ENCODE data around the gene DNAH5.

The DNAH5 gene

GRCh38 chr5:13843175-13843846 is 101.2 kb downstream of the DNAH5 start:
- CTCF ChIA-PET, result no interaction called here
- no peak for TF ChIP-seq ARNT (IDR thresholded peaks at IDR 0.05)
- no peak for TF ChIP-seq SUZ12 (IDR thresholded peaks at IDR 0.05)
- TF ChIP-seq L3MBTL2 (conservative IDR thresholded peaks at IDR 0.05), result no peak
- TF ChIP-seq ZNF384 (IDR thresholded peaks at IDR 0.05), result no peak
- TF ChIP-seq, protein P1, sequence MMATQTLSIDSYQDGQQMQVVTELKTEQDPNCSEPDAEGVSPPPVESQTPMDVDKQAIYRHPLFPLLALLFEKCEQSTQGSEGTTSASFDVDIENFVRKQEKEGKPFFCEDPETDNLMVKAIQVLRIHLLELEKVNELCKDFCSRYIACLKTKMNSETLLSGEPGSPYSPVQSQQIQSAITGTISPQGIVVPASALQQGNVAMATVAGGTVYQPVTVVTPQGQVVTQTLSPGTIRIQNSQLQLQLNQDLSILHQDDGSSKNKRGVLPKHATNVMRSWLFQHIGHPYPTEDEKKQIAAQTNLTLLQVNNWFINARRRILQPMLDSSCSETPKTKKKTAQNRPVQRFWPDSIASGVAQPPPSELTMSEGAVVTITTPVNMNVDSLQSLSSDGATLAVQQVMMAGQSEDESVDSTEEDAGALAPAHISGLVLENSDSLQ (IDR thresholded peaks at IDR 0.05), result no peak
- TF ChIP-seq FOXK2 (IDR thresholded peaks at IDR 0.05), result no peak
- TF ChIP-seq HDGF (IDR thresholded peaks at IDR 0.05; ENCODE audit: borderline replicate concordance), result no peak
- TF ChIP-seq FOXM1 (IDR thresholded peaks at IDR 0.05; ENCODE audit: borderline replicate concordance), result no peak
- TF ChIP-seq ELF4 (IDR thresholded peaks at IDR 0.05), result no peak
- TF ChIP-seq BHLHE40 (IDR thresholded peaks at IDR 0.05; ENCODE audit: borderline replicate concordance), result no peak
- TF ChIP-seq LEF1 (IDR thresholded peaks at IDR 0.05; ENCODE audit: borderline replicate concordance), result no peak
- no peak for TF ChIP-seq NFRKB (IDR thresholded peaks at IDR 0.05)
- no peak for TF ChIP-seq TARDBP (IDR thresholded peaks at IDR 0.05)
- no peak for TF ChIP-seq FOXA1 (IDR thresholded peaks at IDR 0.05)
- no peak for TF ChIP-seq CTBP1 (IDR thresholded peaks at IDR 0.05; ENCODE audit: borderline replicate concordance)
- POLR2A ChIA-PET, result no interaction called here
- DNase-seq (ENCODE audit: extremely low spot score), result no peak

DNA sequence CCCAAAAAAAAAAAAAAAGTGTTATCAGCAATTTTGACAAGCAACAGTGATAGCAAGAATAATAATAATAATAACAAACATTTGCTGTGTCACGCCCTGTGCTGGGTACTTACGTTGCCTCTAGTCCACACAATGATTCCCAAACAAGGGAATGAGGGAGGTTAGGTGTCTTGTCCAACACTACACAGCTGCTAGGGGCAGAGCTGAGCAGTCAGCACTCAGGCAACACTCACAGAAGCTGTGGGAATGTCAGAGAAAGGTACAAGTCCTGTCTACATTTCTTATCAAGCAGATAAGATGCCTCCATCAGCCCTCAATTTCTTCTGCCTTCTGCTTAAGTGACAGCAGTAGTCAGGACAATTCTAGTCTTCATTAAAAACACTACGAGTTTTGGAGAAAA is 111.0 kb downstream of the DNAH5 start:
- no peak for DNase-seq (ENCODE audit: extremely low spot score)
- CTCF ChIA-PET, result no interaction called here
- POLR2A ChIA-PET, result no interaction called here
- TF ChIP-seq L3MBTL2 (conservative IDR thresholded peaks at IDR 0.05) (no peak), ARNT (IDR thresholded peaks at IDR 0.05) (no peak), BHLHE40 (IDR thresholded peaks at IDR 0.05; ENCODE audit: borderline replicate concordance) (no peak), HDGF (IDR thresholded peaks at IDR 0.05; ENCODE audit: borderline replicate concordance) (no peak), TARDBP (IDR thresholded peaks at IDR 0.05) (no peak), FOXM1 (IDR thresholded peaks at IDR 0.05; ENCODE audit: borderline replicate concordance) (no peak), FOXA1 (IDR thresholded peaks at IDR 0.05) (no peak), ZNF384 (IDR thresholded peaks at IDR 0.05) (no peak), ELF4 (IDR thresholded peaks at IDR 0.05) (no peak)
- TF ChIP-seq, protein P1 (IDR thresholded peaks at IDR 0.05), result no peak

DNA sequence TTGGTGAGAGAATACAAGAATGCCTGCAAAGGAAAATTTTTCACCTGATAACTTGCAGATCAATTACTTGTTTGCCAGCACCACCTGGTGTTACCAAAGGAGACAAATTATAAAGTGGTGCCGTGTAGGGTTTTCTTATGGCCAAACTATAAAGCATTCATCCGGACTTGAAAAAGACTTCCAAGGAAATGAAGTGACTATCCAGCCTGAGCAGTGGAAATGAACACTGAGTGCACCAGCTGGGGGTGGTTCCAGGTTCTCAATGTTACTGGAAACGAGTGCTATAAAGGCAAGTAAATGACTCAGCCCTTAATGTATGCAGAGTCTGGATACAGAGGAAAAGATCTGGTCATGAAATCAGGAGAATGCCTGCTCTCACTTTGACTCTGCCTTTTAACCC is 113.1 kb downstream of the DNAH5 start:
- DNase-seq (ENCODE audit: extremely low spot score), result no peak
- CTCF ChIA-PET, result interaction anchor here (0.6 kb wide), 1 partner anchor 44 kb away, joined by 3 read pairs; no protein-coding TSS in a partner anchor
- TF ChIP-seq SP1 (IDR thresholded peaks at IDR 0.05) (no peak), FOXM1 (IDR thresholded peaks at IDR 0.05; ENCODE audit: borderline replicate concordance) (no peak)
- POLR2A ChIA-PET, result no interaction called here

GRCh38 chr5:13830536-13830935 is 114.0 kb downstream of the DNAH5 start:
- no peak for TF ChIP-seq HDGF (IDR thresholded peaks at IDR 0.05; ENCODE audit: borderline replicate concordance)
- no peak for TF ChIP-seq TARDBP (IDR thresholded peaks at IDR 0.05)
- no peak for TF ChIP-seq BHLHE40 (IDR thresholded peaks at IDR 0.05; ENCODE audit: borderline replicate concordance)
- TF ChIP-seq ZNF384 (IDR thresholded peaks at IDR 0.05), result no peak
- TF ChIP-seq ARNT (IDR thresholded peaks at IDR 0.05), result no peak
- no peak for TF ChIP-seq L3MBTL2 (conservative IDR thresholded peaks at IDR 0.05)
- no peak for TF ChIP-seq FOXA1 (IDR thresholded peaks at IDR 0.05)
- no peak for TF ChIP-seq FOXM1 (IDR thresholded peaks at IDR 0.05; ENCODE audit: borderline replicate concordance)
- no peak for TF ChIP-seq CTBP1 (IDR thresholded peaks at IDR 0.05; ENCODE audit: borderline replicate concordance)
- DNase-seq (ENCODE audit: extremely low spot score), result no peak

GRCh38 chr5:13821366-13821765 is 123.1 kb downstream of the DNAH5 start:
- TF ChIP-seq NFRKB (IDR thresholded peaks at IDR 0.05) (no peak), SUZ12 (IDR thresholded peaks at IDR 0.05) (no peak), ZNF384 (IDR thresholded peaks at IDR 0.05) (no peak), SP1 (IDR thresholded peaks at IDR 0.05) (no peak), HDGF (IDR thresholded peaks at IDR 0.05; ENCODE audit: borderline replicate concordance) (no peak)
- TF ChIP-seq, protein P1 (IDR thresholded peaks at IDR 0.05), result no peak
- ChIA-PET CTCF (no interaction called here), POLR2A (no interaction called here)
- no peak for DNase-seq (ENCODE audit: extremely low spot score)

More at GRCh38 chr5:13830536-13830935, 114.0 kb downstream of the DNAH5 start:
- ChIA-PET CTCF (no interaction called here), POLR2A (no interaction called here)

DNA sequence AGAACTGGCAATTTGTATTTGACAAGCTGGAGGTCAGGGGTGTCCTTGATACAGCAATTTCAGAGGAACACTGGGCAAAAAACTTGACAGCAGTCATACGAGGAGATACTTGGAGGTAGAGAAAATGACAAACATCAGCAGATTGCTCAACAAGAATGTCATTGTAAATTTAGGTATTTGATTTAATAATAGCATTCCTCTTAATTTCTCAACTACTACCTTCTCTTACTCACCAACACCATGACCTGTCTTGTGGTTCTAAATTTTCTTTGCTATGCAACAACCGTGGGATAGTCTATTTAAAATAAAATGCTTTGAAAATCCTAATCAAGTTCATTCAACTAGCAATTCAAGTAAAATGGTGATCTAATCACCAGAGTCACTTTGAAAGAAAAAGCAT is 128.4 kb downstream of the DNAH5 start:
- ChIA-PET CTCF (no interaction called here), POLR2A (no interaction called here)
- TF ChIP-seq BHLHE40 (IDR thresholded peaks at IDR 0.05; ENCODE audit: borderline replicate concordance) (no peak), NFRKB (IDR thresholded peaks at IDR 0.05) (no peak), TARDBP (IDR thresholded peaks at IDR 0.05) (no peak), L3MBTL2 (conservative IDR thresholded peaks at IDR 0.05) (no peak), CTBP1 (IDR thresholded peaks at IDR 0.05; ENCODE audit: borderline replicate concordance) (no peak), LEF1 (IDR thresholded peaks at IDR 0.05; ENCODE audit: borderline replicate concordance) (no peak), FOXM1 (IDR thresholded peaks at IDR 0.05; ENCODE audit: borderline replicate concordance) (no peak), ZNF384 (IDR thresholded peaks at IDR 0.05) (no peak), ELF4 (IDR thresholded peaks at IDR 0.05) (no peak), FOXA1 (IDR thresholded peaks at IDR 0.05) (no peak)
- TF ChIP-seq, protein P1 (IDR thresholded peaks at IDR 0.05), result no peak
- DNase-seq (ENCODE audit: extremely low spot score), result no peak
